ENCODE measurements around the gene EPHB2.

EPHB2 gene

GRCh38 chr1:22796642-22797041 is 86.0 kb downstream of the EPHB2 start:
- H3K36me3 ChIP-seq (ENCODE audit: insufficient read depth, low read length): no peaks in the 10 kb centered on the region
- H2AFZ ChIP-seq (ENCODE audit: low read length): no peak overlapping the region
- H3K9me3 ChIP-seq (ENCODE audit: insufficient read depth, low read depth, low read length): no peaks in the 10 kb centered on the region
- H3K4me3 ChIP-seq (ENCODE audit: low read length, poor library complexity, severe bottlenecking): no peak overlapping the region
- H4K20me1 ChIP-seq (ENCODE audit: insufficient read depth, low read length, poor library complexity, severe bottlenecking): no peaks in the 10 kb centered on the region
- TF ChIP-seq CTCF (conservative IDR thresholded peaks at IDR 0.05; ENCODE audit: low read length): no peak
- no peak for TF ChIP-seq EZH2phosphoT487 (IDR thresholded peaks at IDR 0.05; ENCODE audit: borderline replicate concordance)
- H3K4me1 ChIP-seq (ENCODE audit: insufficient read depth, low read length, poor library complexity, severe bottlenecking): no peaks in the 10 kb centered on the region
- no peak overlapping the region for H3K4me2 ChIP-seq (ENCODE audit: low read depth, low read length, poor library complexity, severe bottlenecking)
- H3K27me3 ChIP-seq (ENCODE audit: insufficient read depth, low read length, poor library complexity, severe bottlenecking): no peaks in the 10 kb centered on the region
- no peaks in the 10 kb centered on the region for H3K79me2 ChIP-seq (ENCODE audit: insufficient read depth, low read length)
- H3K9ac ChIP-seq (ENCODE audit: low read depth, low read length, poor library complexity, severe bottlenecking): no peak overlapping the region
- no peaks in the 10 kb centered on the region for H3K9me2 ChIP-seq (replicated peaks; ENCODE audit: low read depth, low read length)
- H3F3A ChIP-seq (ENCODE audit: low read depth): no peaks in the 10 kb centered on the region

DNA sequence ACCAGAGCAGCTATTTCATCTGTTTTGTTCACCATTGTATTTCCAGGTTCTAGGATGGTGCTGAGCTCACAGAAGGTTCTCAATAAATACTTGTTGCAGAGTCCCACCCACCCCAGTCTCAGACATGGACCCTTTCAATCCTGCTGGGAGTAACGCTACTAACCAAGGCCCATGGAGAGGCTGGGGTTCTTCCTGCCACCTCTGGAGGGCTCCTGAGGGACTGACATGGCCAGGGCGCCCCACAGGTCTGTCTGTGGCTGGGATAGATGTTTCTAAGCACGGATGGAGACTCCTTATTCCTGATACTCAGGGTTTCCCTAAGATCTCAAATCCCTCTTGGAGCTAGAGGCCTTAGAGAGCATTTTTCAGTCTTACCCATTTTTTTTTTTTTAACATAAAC is 87.4 kb downstream of the EPHB2 start:
- Histone ChIP-seq H3K9me3 (ENCODE audit: insufficient read depth, low read depth, low read length) (no peaks in the 10 kb centered on the region), H3K79me2 (ENCODE audit: insufficient read depth, low read length) (no peaks in the 10 kb centered on the region), H3K9me2 (replicated peaks; ENCODE audit: low read depth, low read length) (no peaks in the 10 kb centered on the region), H3K9ac (ENCODE audit: low read depth, low read length, poor library complexity, severe bottlenecking) (no peak overlapping the region), H3K27me3 (ENCODE audit: insufficient read depth, low read length, poor library complexity, severe bottlenecking) (no peaks in the 10 kb centered on the region), H3K4me2 (ENCODE audit: low read depth, low read length, poor library complexity, severe bottlenecking) (no peak overlapping the region), H4K20me1 (ENCODE audit: insufficient read depth, low read length, poor library complexity, severe bottlenecking) (no peaks in the 10 kb centered on the region), H2AFZ (ENCODE audit: low read length) (no peak overlapping the region), H3K36me3 (ENCODE audit: insufficient read depth, low read length) (no peaks in the 10 kb centered on the region), H3F3A (ENCODE audit: low read depth) (no peaks in the 10 kb centered on the region), H3K4me1 (ENCODE audit: insufficient read depth, low read length, poor library complexity, severe bottlenecking) (no peaks in the 10 kb centered on the region), H3K4me3 (ENCODE audit: low read length, poor library complexity, severe bottlenecking) (no peak overlapping the region)
- TF ChIP-seq CTCF (conservative IDR thresholded peaks at IDR 0.05; ENCODE audit: low read length): no peak
- TF ChIP-seq EZH2phosphoT487 (IDR thresholded peaks at IDR 0.05; ENCODE audit: borderline replicate concordance): no peak

DNA sequence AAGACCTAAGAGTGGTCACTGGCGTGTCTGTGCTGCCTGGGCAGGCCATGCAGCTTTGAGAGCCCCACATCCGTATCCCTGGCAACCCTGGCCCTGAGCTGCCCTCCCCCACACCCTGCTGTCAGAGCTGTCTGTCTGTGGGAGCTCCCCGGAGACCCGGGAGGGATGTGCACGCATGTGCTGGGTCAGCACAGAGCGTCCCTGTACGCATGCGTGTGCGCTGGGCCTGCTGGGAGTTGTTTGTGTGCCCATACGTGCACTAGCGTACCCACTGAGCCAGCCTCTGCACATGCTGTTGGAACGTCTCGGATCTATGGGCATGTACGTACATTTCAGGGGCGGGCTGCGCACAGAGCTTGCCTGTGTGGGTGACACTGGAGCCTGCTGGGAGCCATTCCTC is 89.3 kb downstream of the EPHB2 start:
- H3F3A ChIP-seq (ENCODE audit: low read depth): no peaks in the 10 kb centered on the region
- H3K36me3 ChIP-seq (ENCODE audit: insufficient read depth, low read length): no peaks in the 10 kb centered on the region
- H3K4me1 ChIP-seq (ENCODE audit: insufficient read depth, low read length, poor library complexity, severe bottlenecking): no peaks in the 10 kb centered on the region
- H3K79me2 ChIP-seq (ENCODE audit: insufficient read depth, low read length): no peaks in the 10 kb centered on the region
- H3K4me2 ChIP-seq (ENCODE audit: low read depth, low read length, poor library complexity, severe bottlenecking): no peak overlapping the region
- H3K4me3 ChIP-seq (ENCODE audit: low read length, poor library complexity, severe bottlenecking): no peak overlapping the region
- no peaks in the 10 kb centered on the region for H3K9me3 ChIP-seq (ENCODE audit: insufficient read depth, low read depth, low read length)
- no peak overlapping the region for H3K9ac ChIP-seq (ENCODE audit: low read depth, low read length, poor library complexity, severe bottlenecking)
- no peaks in the 10 kb centered on the region for H4K20me1 ChIP-seq (ENCODE audit: insufficient read depth, low read length, poor library complexity, severe bottlenecking)
- no peaks in the 10 kb centered on the region for H3K9me2 ChIP-seq (replicated peaks; ENCODE audit: low read depth, low read length)
- TF ChIP-seq CTCF (conservative IDR thresholded peaks at IDR 0.05; ENCODE audit: low read length): no peak
- TF ChIP-seq EZH2phosphoT487 (IDR thresholded peaks at IDR 0.05; ENCODE audit: borderline replicate concordance): no peak
- H3K27me3 ChIP-seq (ENCODE audit: insufficient read depth, low read length, poor library complexity, severe bottlenecking): no peaks in the 10 kb centered on the region
- no peak overlapping the region for H2AFZ ChIP-seq (ENCODE audit: low read length)

Measured in Loucy (cell line).